Fibroblast of skin of back (primary cell): ENCODE measurements around the gene SAA2. TPM values are rescaled to one million over a fixed set of nuclear protein-coding genes. Genes with fewer than 3 reads are reported as not detected.
"Not testable (repeated sequence)": the region's sequence is repeated elsewhere in the genome, so short reads cannot be mapped to it uniquely, and the experiment has no call there.

ENCODE experiments used
- DNase-seq: peaks from one replicate; pipeline ENCODE4 v3.0.0-alpha.2; 2013
- polyA plus RNA-seq, 2 experiments: library from polyadenylated mRNA; unstranded; fragments of 120-200 nt; gene quantifications; one replicate each; pipeline ENCODE4 v1.2.1, GENCODE V29; 2013; ENCODE audit not compliant: insufficient read length in 2 of 2

Gene SAA2
- polyA plus RNA-seq (2013, experiment 1 of 2; ENCODE audit: insufficient read length): not detected
- polyA plus RNA-seq (2013, experiment 2 of 2; ENCODE audit: insufficient read length): not detected

GRCh38 chr11:18248561-18248960 lies at the start of gene SAA2:
SAA2 (minus strand) TSS chr11:18248668; CDS start chr11:18248011, 657 bp downstream.
- DNase-seq: no peak

DNA sequence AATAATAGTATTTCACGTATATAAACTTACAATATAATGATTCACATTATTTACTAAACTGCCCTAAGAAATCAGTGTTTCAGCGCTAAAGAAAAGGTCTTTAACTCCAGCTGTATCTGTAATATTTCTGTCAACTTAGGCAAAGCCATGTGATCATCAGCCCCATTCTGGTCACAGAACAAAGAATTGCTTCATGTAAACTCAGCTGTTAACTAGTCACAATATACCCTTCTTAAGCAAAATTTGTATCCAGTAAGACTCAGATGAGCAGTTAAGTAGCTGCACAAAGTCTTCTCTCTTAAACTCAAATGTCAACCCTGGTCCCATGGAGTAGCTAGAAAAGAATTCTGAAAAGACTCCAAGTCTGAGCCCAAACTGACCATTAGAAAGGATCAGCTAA lies 46.8 kb upstream of the SAA2 start:
- no peak for DNase-seq

- no peak for DNase-seq
These were observed 46.4 kb upstream of the SAA2 start for GRCh38 chr11:18294862-18295261.

DNA sequence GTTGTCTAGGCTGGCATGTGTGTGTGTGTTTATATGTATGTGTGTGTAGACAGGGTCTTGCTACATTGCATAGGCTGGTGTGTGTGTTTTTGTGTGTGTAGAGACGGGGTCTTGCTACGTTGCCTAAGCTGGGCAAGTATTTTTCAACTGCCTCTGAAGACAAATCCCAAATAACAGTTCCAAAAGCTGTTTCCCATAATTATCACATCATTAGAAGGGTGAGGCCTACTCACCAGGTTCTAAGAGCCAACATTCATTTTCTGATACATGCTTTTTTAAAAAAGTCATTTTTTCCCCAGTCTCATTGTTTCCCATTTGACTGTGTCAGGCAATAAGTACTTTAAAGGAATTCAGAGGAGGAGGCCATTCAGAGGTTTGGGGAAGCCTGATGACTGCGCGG lies 40.4 kb upstream of the SAA2 start:
- DNase-seq: no peak

DNA sequence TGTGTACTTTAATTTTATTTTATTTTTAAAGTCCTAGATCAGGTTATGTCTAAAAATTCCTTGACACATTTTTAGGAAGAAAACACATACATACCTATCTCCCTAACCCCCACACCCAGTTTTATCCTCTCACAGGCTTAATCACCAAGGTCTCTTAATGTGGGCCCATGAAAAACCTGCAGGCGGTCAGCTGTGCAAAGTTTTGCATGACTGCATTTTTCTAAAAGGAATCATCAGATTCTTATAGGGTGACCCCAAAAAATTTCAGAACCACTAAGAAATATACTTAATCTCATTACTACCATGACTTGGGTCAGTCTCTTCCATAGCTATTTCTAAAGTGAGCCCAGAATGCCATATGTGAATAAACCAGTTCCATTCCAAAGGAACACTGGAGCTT lies 37.4 kb upstream of the SAA2 start:
- DNase-seq: no peak

- DNase-seq: no peak
These were observed 34.2 kb upstream of the SAA2 start for GRCh38 chr11:18282626-18283025.

DNA sequence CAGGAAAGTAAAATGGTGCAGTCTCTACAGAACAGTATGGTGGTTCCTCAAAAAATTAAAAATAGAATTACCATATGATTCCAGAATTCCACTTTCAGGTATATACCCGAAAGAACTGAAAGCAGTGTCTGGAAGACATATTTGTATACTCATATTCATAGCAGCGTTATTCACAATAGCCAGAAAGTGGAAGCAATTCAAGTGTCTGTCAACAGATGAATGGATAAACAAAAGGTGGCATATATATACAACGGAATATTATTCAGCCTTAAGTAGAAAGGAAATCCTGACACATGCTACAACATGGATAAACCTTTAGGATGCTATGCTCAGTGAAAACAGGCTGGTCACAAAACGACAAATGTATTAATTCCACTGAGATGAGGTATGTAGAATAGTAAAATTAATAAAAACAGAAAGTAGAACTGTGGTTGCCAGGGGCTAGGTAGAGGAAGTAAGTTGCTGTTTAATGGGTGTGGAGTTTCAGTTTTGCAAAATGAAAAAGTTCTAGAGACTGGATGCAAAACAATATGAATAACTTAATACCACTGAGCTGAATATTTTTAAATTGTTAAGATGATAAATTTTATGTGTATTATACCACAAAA lies 32.1 kb upstream of the SAA2 start:
- DNase-seq: no peak

DNA sequence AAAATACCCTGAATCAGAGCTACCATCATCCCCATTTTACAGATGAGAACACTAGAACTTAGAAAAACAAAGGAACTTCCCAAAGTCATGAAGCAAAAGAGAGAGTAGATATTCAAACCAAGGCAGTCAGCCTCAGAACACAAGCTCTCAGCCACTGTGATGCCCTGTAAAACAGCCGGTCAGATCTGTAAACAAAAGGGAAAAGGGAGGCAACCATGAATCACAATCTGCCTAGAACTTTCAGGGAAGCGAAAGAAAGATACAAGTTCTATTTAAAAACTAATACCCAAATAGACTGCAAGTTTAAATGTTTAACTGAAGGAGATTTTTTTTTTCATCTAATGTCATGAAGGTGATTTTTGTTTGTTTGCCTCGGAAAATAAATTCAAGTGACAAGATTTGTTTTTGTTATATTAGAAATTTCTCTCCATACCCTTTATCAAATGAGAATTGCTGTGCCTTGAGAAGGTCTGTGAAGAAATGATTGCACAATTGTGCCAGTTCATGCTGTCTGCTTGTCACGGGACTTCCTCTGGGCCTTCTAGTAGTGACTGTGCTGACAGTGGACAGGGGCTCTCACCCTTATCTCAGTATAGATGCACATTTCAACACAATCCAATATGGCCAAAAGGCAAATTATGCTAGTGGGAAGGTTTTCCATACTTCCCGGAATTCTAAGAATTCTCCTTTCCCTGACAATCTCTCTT lies 29.2 kb upstream of the SAA2 start:
- DNase-seq: no peak

- DNase-seq: no peak
These were observed 22.7 kb upstream of the SAA2 start for GRCh38 chr11:18271206-18271605.

DNA sequence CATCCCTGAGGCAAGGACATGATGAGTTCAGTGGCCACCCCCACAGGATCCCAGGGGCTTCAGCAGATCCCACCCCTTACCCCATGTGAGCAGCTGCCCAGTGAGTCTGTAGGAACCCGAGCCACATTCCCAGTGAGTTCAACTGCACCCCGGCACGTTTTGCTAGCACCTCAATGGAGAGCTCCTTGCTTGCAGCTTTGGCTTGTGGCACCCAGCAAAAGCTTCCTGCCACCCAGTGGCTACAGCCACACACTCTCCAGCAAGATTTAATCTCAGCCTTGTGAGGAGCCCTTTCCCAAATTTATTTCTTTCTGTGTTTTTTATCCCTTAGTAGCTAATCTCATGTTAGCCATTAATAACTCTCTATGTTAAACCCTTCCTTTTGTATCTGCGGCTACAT lies 21.6 kb upstream of the SAA2 start:
- DNase-seq: no peak

DNA sequence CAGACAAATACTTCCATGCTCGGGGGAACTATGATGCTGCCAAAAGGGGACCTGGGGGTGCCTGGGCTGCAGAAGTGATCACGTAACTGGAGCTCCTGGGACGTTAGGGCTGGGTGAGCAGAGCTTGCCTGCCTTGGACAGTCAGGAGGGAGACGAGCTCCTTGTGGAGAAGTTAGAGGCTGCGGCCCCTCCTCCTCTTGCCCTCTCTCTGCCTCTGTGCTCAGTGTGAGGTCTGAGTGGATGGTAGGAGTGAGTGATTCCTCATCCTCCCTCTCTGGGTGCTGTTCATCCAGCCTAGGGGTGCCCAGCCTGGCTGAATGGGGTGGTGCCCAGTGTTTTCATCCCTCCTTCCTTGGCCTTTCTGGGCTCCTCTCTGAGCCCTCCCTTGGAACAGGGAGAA lies 20.8 kb upstream of the SAA2 start:
- DNase-seq: not testable (repeated sequence)

GRCh38 chr11:18267335-18268133 lies 19.1 kb upstream of the SAA2 start:
- DNase-seq: not testable (repeated sequence)

DNA sequence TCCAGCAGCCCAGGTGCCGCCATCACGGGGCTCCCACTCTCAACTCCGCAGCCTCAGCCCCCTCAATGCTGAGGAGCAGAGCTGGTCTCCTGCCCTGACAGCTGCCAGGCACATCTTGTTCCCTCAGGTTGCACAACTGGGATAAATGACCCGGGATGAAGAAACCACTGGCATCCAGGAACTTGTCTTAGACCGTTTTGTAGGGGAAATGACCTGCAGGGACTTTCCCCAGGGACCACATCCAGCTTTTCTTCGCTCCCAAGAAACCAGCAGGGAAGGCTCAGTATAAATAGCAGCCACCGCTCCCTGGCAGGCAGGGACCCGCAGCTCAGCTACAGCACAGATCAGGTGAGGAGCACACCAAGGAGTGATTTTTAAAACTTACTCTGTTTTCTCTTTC lies 17.5 kb upstream of the SAA2 start, which contains the start of gene SAA1:
TSS of gene SAA1 (plus strand) at position 316 of the 400 bp plus-strand sequence. CDS start 624 bp downstream, outside the sequence.
- no peak for DNase-seq

- DNase-seq: no peak
These were observed 16.4 kb upstream of the SAA2 start for GRCh38 chr11:18264677-18265555.

DNA sequence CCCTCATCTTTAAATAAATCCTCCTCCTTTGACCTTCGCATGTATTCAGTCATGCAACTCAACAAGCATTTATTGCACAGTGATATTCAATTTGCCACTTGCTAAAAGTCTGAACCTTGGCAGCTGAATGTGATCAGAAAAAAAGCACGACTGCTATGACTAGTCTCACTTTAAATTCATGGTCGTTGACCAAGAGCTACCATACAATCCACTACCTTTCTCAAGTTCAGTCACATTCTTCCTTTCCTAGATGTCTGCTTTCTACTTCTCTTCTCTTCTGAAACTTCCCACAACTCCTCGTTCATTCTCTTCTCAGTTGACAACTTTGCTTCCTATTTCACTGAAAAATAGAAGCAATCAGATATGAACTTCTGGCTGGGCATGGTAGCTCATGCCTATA lies 15.6 kb upstream of the SAA2 start:
- no peak for DNase-seq

- DNase-seq: peak; percentile 33
These were observed 14.3 kb upstream of the SAA2 start for GRCh38 chr11:18262681-18263350.

DNA sequence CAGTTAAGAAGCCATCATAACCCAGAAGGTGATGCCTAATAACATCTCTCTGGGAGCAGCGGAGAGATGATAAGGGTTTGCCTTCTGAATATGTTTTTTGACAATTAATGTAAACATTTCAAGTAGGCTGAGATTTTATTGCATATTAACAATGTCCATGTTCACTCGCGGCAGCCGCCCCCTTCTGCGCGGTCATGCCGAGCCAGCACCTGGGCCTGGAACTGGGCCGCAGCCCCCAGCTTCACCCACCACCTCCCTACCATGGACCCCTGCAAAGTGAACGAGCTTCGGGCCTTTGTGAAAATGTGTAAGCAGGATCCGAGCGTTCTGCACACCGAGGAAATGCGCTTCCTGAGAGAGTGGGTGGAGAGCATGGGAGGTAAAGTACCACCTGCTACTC lies 13.3 kb upstream of the SAA2 start:
- no peak for DNase-seq

GRCh38 chr11:18259259-18259658 lies 10.8 kb upstream of the SAA2 start:
- no peak for DNase-seq

DNA sequence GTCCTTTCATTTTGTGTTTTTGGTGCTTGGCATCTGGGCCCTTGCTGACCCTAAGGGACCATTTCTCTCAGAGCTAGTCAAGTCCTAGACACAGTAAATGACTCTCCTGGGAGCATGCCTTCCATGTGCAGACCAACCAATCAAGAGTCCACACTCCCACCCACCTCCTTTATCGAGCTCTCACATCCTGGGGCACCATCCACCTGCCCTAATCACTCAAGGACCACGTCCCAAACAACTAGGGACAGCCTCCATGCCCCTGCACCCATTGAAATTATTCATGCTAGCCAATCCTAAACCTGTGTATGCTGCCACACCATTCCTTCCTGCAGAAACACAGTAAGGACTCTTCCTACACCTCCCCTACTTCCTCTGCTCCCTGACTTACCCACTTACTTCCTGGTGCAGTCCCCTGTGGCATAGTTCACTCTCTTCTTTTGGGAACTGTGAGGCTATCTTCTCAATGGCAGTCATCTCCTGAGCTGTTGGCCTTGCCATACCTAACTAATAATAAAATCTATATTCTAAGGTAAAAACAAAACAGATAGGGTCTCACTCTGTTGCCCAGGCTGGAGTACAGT lies 6.4 kb upstream of the SAA2 start:
- no peak for DNase-seq

DNA sequence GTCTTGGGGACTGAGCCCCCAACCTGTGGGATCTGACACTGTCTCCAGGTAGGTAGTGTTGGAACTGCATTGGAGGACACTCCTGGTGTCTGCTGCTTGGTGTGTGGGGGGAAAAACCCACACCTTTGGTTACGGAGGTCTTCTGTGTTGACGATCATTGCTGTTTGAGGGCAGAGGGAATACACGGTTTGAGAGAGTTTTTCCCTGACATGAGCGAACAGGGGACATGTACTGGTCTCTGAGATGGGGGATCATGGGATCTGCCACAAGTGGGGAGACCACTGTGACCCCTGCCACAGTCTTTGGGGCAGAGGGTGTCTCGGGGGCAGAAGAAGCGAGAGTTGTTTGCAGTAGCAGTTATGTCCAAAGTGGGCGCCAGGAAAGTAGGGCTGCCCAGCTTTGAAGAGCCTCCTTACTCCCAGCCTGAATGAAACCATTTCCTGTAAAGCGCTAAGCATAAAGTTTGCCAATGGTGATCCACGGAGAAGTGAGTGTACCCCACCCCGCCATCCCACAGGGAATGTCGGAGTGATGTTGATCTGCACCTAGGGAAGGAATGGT lies 5.4 kb upstream of the SAA2 start:
- DNase-seq: no peak

DNA sequence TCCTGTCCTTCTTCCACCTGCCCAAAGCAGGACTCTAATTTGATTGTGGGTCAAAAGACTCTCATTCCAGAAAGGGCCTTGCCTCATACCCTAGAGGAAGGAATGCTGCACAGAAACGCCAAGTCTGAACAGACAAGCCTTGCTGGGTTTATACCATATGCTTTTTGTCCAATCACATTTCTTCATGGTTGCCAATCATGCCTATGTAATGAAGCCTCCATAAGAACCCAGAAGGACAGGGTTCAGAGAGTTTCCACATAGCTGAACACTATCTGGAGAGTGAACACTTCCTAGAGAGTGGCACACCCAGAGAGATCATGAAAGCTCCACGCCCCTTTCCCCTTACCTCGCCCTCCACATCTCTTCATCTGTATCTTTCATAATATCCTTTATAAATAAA lies 4.8 kb upstream of the SAA2 start:
- no peak for DNase-seq
